GM12878 (cell line): ENCODE data around the gene FTH1. TPM values are rescaled to one million over a fixed set of nuclear protein-coding genes. Genes with fewer than 3 reads are reported as not detected.

Source experiments
- ATAC-seq: fragments of 200-7000 bp; cut with Tn5 transposase; 3 replicates; pipeline ENCODE4 v1.9.1; 2020; ENCODE audit warnings: mild to moderate bottlenecking, moderate library complexity
- BruUV-seq: library from RNA; stranded (reverse); fragments of 400-500 nt; replicated peaks from 2 replicates; lab custom pipeline; 2021; lab: Mats Ljungman, UMichigan
- CTCF ChIA-PET: fragments of 300-600 bp; sonication (Branson Sonifier 250); formaldehyde crosslinking; extraction: SDS; loops from one replicate; lab custom pipeline; 2021; ENCODE audit warnings: inconsistent platforms; lab: Yijun Ruan, JAX
- POLR2A ChIA-PET: fragments of 350-600 bp; formaldehyde crosslinking; extraction: SDS; loops from one replicate; lab custom pipeline; 2021; ENCODE audit warnings: inconsistent platforms; lab: Charles Lee
- RAD21 ChIA-PET: fragments of 300-600 bp; sonication (Branson Sonifier 250); formaldehyde crosslinking; loops from one replicate; lab custom pipeline; 2023; ENCODE audit warnings: antibody characterized with exemption; ENCODE audit not compliant: unreplicated experiment; lab: Charles Lee
- SMC1A ChIA-PET: fragments of 300-600 bp; sonication (Branson Sonifier 250); formaldehyde crosslinking; loops from one replicate; lab custom pipeline; 2023; ENCODE audit not compliant: unreplicated experiment, uncharacterized antibody; lab: Charles Lee
- DNase-seq: peaks from one replicate; pipeline ENCODE4 v3.0.0-alpha.2; 2011; ENCODE audit warnings: low read depth, low spot score
- FAIRE-seq: peaks from 3 replicates; lab custom pipeline; 2011; peaks lifted over from hg19 to GRCh38; lab: Jason Lieb, UNC
- H2AFZ ChIP-seq: 2 replicates; pipeline ENCODE4 v1.6.0; 2011; ENCODE audit warnings: low read depth, low read length, control low read depth; ENCODE audit not compliant: control insufficient read depth
- H3K27ac ChIP-seq: 2 replicates; pipeline ENCODE4 v1.5.1; 2011; ENCODE audit warnings: control low read depth; ENCODE audit not compliant: control insufficient read depth, insufficient read depth
- H3K27me3 ChIP-seq, 2 experiments: replicated peaks in 1 of 2; 2 replicates each; pipeline versions ENCODE4 v1.6.0 to v1.6.1; 2011; ENCODE audit warnings: low read length in 1 of 2; ENCODE audit not compliant: control insufficient read depth in 2 of 2, insufficient read depth in 2 of 2
- H3K36me3 ChIP-seq, 2 experiments: 2 replicates each; pipeline ENCODE4 v1.5.1; 2011; ENCODE audit warnings: low read length in 1 of 2; ENCODE audit not compliant: control insufficient read depth in 2 of 2, insufficient read depth in 2 of 2
- H3K4me1 ChIP-seq: 2 replicates; pipeline ENCODE4 v1.6.1; 2011; ENCODE audit warnings: mild to moderate bottlenecking, low read length, moderate library complexity, mixed read lengths; ENCODE audit not compliant: control insufficient read depth, insufficient read depth
- H3K4me2 ChIP-seq: 2 replicates; pipeline ENCODE4 v1.6.0; 2011; ENCODE audit warnings: control low read depth; ENCODE audit not compliant: control insufficient read depth, insufficient read depth
- H3K4me3 ChIP-seq: fragments of 200-600 bp; sonication (generic); 2 replicates; pipeline ENCODE4 v1.5.1; 2016
- H3K79me2 ChIP-seq: 2 replicates; pipeline ENCODE4 v1.6.0; 2011; ENCODE audit warnings: low read length; ENCODE audit not compliant: control insufficient read depth, insufficient read depth
- H3K9ac ChIP-seq: 2 replicates; pipeline ENCODE4 v1.8.0; 2011; ENCODE audit warnings: low read length, control low read depth, mixed read lengths; ENCODE audit not compliant: control insufficient read depth, insufficient read depth
- H3K9me3 ChIP-seq: replicated peaks from 3 replicates; pipeline ENCODE4 v1.5.1; 2011; ENCODE audit warnings: mild to moderate bottlenecking, low read length; ENCODE audit not compliant: control insufficient read depth, insufficient read depth
- H4K20me1 ChIP-seq: 2 replicates; pipeline ENCODE4 v1.6.0; 2011; ENCODE audit not compliant: control insufficient read depth, insufficient read depth
- CREM ChIP-seq: IDR thresholded peaks from 2 replicates; pipeline ENCODE4 v1.6.1; 2014; ENCODE audit warnings: antibody characterized with exemption, low read depth
- MYC ChIP-seq: IDR thresholded peaks from 2 replicates; pipeline ENCODE4 v1.6.1; 2011; ENCODE audit warnings: mild to moderate bottlenecking, low read length, moderate library complexity, inconsistent platforms; ENCODE audit not compliant: insufficient read depth, insufficient replicate concordance, insufficient read length, severe bottlenecking
- POLR2A ChIP-seq: IDR thresholded peaks from 2 replicates; pipeline ENCODE4 v1.6.1; 2011; ENCODE audit warnings: low read depth, mild to moderate bottlenecking, low read length
- WRNIP1 ChIP-seq: IDR thresholded peaks from 2 replicates; pipeline ENCODE4 v1.6.1; 2011; ENCODE audit warnings: low read depth, low read length, improper control_type of control experiment, borderline replicate concordance
- WGBS: methylation state at CpG from one replicate; pipeline ENCODE4 v1.1.6; 2016; ENCODE audit warnings: low lambda C conversion rate; ENCODE audit not compliant: insufficient replicate concordance, insufficient coverage; ENCODE audit errors: missing lambda C conversion rate; 5-methylcytosine and 5-hydroxymethylcytosine counted together
- in situ Hi-C: fragments of 300-500 bp; cut with MboI; formaldehyde crosslinking; loops from 9 replicates; pipeline ENCODE4 v1.14.3; 2018; ENCODE audit warnings: mixed read lengths
- intact Hi-C: fragments of 100-400 bp; cut with micrococcal nuclease; formaldehyde crosslinking; loops from one replicate; pipeline ENCODE4 v1.14.2; 2022; ENCODE audit not compliant: unreplicated experiment
- polyA plus RNA-seq, 11 experiments: library from polyadenylated mRNA; depleted of rRNA in 4 of 11; unstranded in 6 of 11; stranded (reverse) in 5 of 11; fragments of >200 nt; fragmentation: Nextera tagmentation in 4 of 11; fragmentation: Illumina TruSeq in 1 of 11; extraction: Ambion mirVana in 4 of 11; extraction: Trizol in 1 of 11; gene quantifications; 1 replicate in 1 of 11; 2 replicates in 10 of 11; pipeline versions ENCODE4 v1.2.1 to v1.2.3, GENCODE V29; 2011 to 2016; ENCODE audit warnings: inconsistent platforms in 2 of 11, missing spikeins in 2 of 11, low read depth in 1 of 11
- total RNA-seq, 4 experiments: library from RNA; depleted of rRNA in 3 of 4; stranded (reverse); fragments of >200 nt in 3 of 4; fragmentation: Illumina TruSeq in 1 of 4; extraction: Trizol in 1 of 4; gene quantifications; 2 replicates each; pipeline versions ENCODE4 v1.2.1 to v1.2.3, GENCODE V29; 2013 to 2021

The FTH1 gene
- total and polyA plus RNA-seq, 10 of the 15 experiments (the other 5 are each of a cell fraction or from before 2014, with no cell fraction given), result 289 to 4,154 (median 960) TPM

DNA sequence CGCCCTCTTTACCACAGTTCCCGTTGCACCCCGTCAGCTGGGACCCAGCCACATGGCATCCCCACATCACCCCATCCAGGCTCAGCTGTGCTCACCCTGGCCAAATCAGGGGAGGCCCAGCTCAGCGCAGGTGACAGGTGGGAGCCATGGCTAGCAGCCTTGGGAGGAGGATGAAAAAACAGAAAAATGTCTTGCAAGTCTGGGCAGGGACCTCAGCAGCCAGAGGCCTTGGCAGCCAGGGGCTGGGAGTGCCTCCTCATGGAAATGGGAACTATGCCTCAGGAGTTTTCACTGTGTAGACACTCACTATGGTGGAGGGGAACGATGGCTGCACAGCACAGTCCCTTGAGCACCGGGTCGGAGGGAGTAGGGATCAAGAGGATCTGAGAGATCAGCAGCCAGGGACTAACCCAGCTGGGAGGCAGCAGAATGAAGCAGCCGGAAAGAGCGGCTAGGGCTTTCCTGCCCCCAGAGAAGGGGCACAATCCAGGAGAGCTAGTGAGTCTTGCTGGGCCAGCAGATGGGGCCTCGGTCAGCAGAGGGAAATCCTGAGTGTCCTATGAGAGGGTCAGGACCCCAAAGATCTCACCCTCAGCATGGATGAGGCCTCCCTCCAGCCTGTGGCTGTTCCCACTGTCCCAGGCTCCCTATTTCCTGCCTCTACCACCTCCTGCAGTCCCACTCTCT is 6.2 kb upstream of the FTH1 start:
- ATAC-seq (no peak), FAIRE-seq (no peak), DNase-seq (no peak)
- no peaks in the 10 kb centered on the region for H3K36me3 ChIP-seq
- no peak overlapping the region for H3K4me2 ChIP-seq
- intact Hi-C loops, result no loop called here
- ChIA-PET RAD21 (interaction anchor here (1.4 to 2.4 kb wide), 2 partner anchors 108 to 176 kb away, joined by 7 to 9 read pairs; no protein-coding TSS in a partner anchor), CTCF (interaction anchor here (1.0 to 2.9 kb wide), 5 partner anchors 10 to 134 kb away, joined by 5 to 19 read pairs (median 6); no protein-coding TSS in a partner anchor), SMC1A (interaction anchor here (1.4 to 1.6 kb wide), 2 partner anchors 10 to 50 kb away, joined by 5 to 7 read pairs; no protein-coding TSS in a partner anchor), POLR2A (interaction anchor here (0.6 to 1.1 kb wide), 2 partner anchors 8 to 153 kb away, joined by 3 to 4 read pairs; no protein-coding TSS in a partner anchor)
- WGBS, result 96% methylated on average over 10 of the region's 10 CpGs
- peak overlapping the region; percentile 74 for H3K27ac ChIP-seq
- TF ChIP-seq MYC, result no peak
- TF ChIP-seq CREM, result no peak
- 0 out of 2 replicates have a peak, but pooled peaks have one; percentile 22 for TF ChIP-seq POLR2A
- TF ChIP-seq WRNIP1, result no peak
- no peak overlapping the region for H3K9ac ChIP-seq
- H3K4me3 ChIP-seq, result no peak overlapping the region
- H2AFZ ChIP-seq, result no peak overlapping the region
- H4K20me1 ChIP-seq, result no peaks in the 10 kb centered on the region
- H3K9me3 ChIP-seq, result no peaks in the 10 kb centered on the region
- peaks cover 37% of the 10 kb centered on the region for H3K4me1 ChIP-seq
- H3K79me2 ChIP-seq, result peaks cover 2% of the 10 kb centered on the region
- no peaks in the 10 kb centered on the region for H3K27me3 ChIP-seq
- no TSS peak for BruUV-seq
- in situ Hi-C loops, result no loop called here
